Ramos (cell line): Measurements from ENCODE around the gene CENPK.
"Not testable (repeated sequence)": the region's sequence is repeated elsewhere in the genome, so short reads cannot be mapped to it uniquely, and the experiment has no call there.

Source experiments
- in situ Hi-C: fragments of 300-500 bp; cut with MboI; formaldehyde crosslinking; loops from one replicate; pipeline ENCODE4 v1.14.3; 2022; ENCODE audit warnings: low sequenced_read_pairs; ENCODE audit not compliant: unreplicated experiment

CENPK gene, protein sequence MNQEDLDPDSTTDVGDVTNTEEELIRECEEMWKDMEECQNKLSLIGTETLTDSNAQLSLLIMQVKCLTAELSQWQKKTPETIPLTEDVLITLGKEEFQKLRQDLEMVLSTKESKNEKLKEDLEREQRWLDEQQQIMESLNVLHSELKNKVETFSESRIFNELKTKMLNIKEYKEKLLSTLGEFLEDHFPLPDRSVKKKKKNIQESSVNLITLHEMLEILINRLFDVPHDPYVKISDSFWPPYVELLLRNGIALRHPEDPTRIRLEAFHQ

DNA sequence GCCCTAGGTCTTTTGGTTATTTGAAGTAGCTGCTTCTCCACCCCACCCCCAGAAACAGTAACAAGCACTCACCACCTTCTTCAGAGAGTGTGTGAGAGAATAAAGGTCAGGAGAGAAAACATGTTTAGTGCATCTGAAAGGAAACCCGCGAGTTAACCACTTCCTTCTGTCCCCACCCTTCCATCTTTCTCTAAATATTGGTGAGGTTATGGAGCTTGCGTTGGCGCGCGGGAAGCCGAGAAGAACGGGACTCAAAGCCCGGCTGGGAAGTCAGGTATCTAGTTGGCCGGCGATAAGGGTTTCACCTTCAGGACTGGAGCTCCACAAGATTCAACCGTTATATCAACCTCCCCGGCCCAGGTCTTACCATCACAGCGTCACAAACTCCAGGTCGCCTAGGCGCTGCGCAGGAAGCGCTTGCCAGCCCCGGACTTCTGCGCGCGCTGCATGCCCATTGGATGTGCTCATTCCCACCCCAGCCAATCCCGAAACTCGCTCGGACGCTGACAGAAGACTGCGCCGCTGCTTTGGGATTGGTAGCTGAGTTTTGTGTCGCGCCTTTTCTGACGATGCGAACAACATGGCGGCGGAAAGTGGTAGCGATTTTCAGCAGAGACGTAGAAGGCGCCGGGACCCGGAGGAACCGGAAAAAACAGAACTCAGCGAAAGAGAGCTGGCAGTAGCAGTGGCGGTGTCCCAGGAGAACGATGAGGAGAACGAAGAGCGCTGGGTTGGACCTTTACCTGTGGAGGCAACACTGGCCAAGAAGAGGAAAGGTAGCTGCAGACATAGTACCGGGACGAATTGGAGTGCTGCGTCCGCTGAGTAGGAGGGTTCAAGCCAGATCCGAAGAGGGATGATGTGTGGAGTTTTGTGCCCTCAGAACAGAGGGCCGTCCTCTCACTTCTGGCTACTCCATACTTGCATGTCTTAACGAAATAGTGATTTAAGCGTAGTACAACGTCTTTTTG lies at the start of gene CENPK, which contains the start of gene PPWD1:
TSS of gene CENPK (minus strand) at position 438 of the 971 bp plus-strand sequence. CDS start 8,261 bp downstream, outside the sequence.
TSS of gene PPWD1 (plus strand) at position 566 of the 971 bp plus-strand sequence. CDS start at position 581, 15 bp downstream.
- in situ Hi-C loops: no loop called here

DNA sequence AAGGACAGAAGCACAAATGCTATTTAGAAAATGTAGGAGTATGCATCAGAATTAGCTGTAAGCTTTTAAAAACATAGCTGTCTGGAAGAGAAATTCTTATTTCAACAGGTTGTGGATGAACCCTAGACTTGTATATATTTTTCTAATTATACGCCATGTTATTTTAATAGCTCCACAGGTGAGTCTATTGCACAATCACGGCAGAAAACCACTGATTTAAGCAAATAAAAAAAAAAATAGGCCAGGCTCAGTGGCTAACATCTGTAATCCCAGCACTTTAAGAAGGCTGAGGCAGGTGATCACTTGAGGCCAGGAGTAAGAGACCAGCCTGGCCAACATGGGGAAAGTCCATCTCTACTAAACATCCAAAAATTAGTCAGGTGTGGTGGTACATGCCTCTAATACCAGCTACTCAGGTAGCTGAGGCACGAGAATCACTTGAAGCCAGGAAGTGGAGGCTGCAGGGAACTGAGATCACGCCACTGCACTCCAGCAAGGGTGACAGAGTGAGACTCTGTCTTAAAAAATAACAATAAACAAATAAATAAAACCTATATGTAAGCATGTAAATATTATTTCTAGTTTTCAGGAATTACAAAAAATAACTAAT lies 49.4 kb upstream of the CENPK start:
- in situ Hi-C loops: no loop called here

DNA sequence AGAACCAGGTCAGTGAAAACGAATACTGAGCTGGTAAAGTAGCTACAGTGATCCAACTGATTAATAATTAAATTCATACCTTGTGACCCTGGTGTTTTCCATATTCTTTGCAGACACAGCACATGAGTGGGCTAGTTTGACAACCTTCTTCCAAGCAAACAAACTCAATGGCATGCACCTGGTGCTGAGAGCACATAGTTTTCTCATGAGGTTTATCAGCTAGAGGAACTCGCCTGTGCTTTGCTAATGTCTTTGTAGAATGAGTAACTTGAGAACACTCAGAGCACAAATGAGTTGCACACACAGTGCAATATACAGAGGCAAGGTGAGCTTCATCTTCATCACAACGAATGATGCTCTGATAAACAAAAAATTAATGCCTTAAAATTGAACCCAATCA lies 48.6 kb upstream of the CENPK start:
- in situ Hi-C loops: no loop called here

DNA sequence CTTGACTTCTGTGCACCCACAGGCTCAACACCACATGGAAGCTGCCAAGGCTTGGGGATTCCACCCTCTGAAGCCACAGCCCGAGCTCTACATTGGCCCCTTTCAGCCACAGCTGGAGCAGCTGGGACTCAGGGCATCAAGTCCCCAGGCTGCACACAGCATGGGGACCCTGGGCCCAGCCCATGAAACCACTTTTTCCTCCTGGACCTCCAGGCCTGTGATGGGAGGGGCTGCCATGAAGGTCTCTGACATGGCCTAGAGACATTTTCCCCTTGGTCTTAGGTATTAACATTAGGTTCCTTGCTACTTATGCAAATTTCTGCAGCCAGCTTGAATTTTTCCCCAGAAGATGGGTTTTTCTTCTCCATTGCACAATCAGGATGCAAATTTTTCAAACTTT lies 38.8 kb upstream of the CENPK start:
- in situ Hi-C loops: not testable (repeated sequence)

DNA sequence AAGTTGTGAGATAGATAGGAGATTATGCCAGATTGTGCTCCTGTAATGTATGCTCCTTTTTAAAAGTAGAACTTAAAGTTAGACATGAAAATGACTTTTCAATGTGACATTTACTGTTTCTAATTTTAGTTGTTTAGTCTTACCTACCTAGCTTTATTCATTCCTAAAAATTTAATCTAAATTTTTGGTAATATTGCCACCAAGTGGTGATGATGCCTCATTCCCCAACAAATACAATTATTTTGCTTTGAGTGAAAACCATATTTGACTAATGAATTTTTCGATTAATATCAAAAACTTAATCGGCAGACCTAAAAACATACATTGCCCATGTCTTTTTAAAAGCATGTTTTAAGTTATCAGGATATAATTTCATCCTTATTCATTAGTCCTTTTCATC lies 25.7 kb upstream of the CENPK start:
- in situ Hi-C loops: no loop called here

DNA sequence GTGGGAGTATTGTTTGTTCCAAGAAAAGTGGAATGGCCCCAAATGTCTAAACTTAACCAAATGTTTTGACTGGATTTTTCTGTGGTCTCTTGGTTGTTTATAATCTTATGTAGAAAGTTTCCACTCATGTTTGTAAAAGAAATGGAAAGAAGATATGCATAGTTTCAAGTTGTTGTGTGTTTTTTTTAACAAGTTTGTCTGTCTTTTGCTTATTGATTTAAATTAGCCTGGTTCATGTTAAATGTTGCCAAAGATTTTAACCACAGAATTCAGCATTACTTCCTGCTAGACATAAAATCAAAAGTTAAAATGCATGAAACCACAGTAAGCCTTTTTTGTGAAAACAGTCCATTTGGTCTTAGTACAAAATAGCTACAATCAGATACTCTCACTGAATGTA lies 14.2 kb upstream of the CENPK start:
- in situ Hi-C loops: no loop called here

DNA sequence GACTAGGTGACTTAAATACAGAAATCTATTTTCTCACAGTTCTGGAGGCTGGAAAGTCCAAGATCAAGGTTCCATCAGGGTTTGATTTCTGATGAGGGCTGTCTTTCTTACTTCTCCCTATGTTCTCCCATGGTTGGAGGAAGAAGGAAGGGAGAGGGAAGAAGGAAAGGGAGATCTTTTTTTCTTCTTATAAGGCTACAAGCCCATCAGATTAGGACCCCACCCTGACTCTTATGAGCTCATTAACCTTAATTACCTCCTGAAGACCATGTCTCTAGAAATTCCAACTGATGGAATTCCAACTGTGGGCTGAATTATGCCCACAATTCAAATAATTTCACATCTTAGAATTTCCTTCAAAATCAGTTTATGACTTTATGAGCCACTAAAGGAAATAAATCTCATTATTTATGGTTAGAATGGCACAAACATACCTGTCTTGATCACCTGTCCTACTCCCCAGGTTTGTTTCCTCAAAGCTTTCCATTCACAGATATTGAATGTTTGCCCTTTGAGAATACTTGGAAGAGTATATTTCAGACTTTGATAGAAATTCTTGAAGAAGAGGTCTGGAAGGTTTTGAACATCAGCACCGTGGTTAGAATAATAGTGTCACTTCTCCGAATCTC lies 7.7 kb upstream of the CENPK start:
- in situ Hi-C loops: no loop called here

DNA sequence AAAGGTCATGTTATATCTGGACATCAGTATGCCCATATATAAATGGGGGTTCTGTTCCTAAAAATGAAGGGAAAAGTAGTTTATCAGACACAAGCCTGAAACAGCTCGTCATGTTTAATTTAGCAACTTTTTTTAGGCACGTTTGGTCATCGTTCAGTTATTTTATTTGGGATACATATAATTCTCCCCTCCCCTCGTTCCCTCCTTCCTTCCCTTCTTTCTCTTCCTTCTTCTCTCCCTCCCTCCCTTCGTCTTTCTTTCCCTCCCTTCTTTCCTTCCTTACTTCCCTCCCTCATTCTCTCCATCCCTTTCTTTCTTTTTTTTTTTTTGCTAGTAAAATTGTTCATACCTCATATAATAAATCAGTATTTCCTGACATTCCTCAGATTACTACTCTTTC lies 3.5 kb upstream of the CENPK start:
- in situ Hi-C loops: no loop called here

DNA sequence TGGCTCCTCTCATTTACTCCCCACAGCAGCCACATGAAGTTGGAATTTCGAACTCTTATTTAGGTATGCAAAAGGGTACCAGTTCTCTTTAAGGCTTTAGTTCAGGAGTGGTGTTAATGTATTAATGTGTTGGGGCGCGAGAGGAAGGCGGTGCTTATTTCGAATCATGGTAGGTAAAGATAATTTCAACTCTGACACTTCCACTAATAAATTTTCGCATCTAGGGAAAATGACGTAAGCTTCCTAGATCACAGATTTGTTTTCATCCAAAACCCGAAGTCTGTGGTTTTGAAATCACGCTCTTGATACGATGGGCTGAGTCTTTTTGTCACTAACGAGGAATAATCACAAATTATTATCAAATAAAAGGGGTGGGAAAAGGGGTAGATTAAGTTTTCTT lies 809 bp upstream of the CENPK start:
- in situ Hi-C loops: no loop called here

DNA sequence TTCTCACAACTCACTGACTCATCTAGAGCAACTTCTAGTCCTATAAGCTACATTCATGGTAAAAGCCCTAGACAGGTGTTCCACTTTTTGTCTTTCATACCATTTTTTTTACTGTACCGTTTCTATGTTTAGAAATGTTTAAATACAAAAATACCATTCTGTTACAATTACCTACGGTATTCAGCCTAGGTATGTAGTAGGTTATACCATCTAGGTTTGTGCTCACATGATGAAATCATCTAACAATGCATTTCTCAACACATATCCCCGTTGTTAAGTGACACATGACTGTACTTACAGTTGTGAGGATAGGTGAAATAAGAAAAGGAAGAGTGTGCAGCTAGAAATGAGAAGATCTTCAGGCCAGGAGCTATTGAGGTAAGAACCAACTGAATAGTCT lies 6.2 kb downstream of the CENPK start:
- in situ Hi-C loops: no loop called here

DNA sequence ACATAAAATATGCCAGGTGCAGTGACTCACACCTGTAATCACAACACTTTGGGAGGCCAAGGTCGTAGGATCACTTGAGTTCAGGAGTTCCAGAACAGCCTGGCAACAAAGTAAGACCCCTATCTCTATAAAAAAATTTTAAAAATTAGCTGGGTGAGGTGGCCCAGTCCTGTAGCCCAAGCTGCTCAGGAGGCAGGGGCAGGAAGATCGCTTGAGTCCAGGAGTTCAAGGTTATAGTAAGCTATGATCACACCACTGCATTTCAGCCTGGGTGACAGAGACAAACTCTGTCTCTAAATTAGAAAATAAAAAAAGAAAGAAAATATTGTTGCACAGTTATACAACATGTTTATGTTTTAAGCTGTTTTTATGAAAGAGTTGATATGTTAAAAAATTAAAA lies 6.8 kb downstream of the CENPK start:
- in situ Hi-C loops: no loop called here

DNA sequence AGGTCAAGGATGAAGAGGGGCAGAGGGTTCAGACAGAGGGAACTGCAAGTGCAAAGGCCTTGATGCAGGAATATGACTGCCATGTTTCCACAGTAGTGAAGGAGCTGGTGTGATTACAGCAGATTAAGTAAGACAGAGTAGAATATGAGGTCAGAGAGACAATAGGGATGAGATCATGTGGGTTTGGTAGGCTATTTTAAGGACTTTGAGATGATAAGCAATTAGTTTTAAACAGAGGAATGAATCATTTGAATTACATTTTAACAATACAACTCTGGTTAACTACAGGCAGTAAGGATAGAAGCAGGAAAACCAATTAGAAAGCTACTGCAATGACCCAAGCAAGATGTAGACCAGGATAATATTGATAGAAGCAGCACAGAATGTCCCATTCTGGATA lies 7.7 kb downstream of the CENPK start:
- in situ Hi-C loops: no loop called here

DNA sequence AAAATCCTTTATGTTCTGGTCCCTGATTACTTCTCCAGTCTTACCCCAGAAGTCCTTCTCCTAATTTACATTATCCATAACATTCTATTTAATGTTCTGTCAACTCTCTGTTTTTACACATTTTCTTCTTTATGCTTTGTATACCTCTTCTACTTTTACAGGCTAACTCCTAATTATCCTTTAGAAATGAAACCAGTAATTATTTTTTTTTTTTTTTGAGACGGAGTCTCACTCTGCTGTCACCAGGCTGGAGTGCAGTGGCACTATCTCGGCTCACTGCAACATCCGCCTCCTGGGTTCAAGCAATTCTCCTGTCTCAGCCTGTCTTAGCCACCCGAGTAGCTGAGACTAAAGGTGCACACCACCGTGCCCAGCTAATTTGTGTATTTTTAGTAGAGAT lies 9.0 kb downstream of the CENPK start:
- in situ Hi-C loops: no loop called here

DNA sequence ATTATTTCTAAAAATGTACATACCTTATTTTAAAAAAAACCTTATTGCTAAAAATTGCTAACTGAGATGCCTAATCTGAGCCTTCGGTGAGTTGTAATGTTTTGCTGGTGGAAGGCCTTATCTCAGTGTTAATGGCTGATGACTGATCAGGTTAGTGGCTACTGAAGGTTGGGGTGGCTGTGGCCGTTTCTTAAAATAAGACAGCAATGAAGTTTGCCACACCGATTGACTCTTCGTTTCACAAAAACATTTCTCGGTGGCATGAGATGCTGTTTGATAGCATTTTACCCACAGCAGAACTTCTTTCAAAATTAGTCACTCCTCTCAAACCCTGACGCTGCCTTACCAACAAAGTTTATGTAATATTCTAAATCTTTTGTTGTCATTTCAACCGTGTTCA lies 14.7 kb downstream of the CENPK start:
- in situ Hi-C loops: no loop called here

DNA sequence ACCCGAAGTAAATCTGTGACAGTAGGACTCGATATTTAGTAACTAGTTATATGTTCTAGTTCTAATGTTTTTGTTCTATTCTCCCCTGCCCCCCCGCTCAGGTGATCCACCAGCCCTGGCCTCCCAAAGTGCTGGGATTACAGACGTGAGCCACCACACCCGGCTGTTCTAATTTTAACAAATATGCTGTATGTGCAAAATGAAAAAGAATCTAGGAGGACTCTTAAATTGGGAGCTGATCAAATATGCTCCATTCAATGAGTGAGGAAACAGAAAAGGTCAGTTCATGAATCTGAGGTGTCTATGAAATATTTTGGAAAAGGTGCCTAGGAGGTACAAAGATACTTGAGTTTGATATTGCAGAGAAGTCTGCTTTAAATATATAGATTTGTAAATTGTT lies 16.8 kb downstream of the CENPK start:
- in situ Hi-C loops: no loop called here

DNA sequence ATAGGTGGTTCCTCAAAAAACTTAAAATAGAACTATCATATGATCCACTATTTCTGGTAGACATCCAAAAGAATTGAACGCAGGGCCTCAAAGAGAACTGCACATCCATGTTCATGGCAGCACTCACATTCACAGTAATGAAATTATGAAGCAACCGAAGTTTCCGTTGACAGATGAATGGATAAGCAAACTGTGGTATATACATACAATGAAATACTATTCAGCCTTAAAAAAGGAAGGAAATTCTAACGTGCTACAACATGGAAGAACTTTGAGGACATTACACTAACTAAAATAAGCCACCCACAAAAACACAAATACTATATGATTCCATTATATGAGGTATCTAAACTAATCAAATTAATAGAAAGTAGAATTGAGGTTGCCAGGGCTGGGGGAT lies 18.5 kb downstream of the CENPK start:
- in situ Hi-C loops: no loop called here

DNA sequence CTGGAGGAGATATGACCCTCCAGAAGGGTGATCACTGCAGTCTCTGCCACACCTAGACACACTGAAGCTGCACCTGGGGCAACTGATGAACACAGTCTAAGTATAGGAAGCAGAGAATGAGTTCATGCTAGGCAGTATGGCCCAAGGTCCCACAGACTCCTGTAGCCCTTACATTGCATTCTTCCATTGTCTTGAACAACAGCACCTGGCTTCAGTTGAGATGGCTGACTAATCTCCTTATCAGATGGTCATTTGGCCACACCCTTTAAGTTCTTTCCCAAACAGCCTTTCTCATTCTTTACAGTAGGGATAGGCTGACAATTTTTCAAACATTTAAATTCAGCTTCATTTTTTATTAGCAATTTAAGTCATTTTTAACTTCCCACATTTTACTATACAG lies 23.1 kb downstream of the CENPK start:
- in situ Hi-C loops: no loop called here

DNA sequence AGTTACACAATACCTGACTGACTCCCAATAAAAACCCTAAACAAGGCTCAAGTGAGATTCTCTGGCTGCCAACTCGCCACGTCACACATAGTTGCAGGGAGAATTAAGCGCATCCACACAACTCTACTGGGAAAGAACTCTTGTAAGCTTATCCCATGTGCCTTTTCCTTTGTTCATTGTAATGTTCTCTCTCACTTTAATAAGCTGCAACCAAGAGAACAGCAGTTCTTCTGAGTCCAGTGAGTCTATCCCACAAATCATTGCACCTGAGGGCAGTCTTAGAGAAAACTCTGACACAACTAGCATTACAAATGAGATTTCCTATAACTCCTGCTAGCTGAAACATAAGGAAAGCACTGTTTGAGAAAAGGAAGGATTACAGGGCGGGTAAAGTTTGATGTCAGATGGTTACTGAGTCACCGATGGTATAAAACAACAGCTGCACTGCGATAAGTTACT lies 27.4 kb downstream of the CENPK start:
- in situ Hi-C loops: no loop called here

DNA sequence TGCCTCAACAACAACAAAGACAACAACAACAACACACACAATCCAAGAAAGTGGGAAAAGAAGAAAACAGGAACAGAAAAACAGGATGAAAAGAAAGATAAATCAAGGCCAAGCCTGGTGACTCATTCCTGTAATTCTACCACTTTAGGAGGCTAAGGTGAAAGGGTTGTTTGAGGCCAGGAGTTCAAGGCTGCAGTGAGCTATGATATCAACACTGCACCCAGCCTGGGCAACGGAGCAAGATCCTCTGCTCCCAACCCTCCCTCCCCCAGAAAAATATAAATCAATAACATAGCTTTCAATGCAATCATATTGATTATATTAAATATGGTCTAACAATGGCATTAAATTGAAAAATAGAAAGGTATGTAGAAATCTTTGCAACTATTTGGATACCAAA lies 32.1 kb downstream of the CENPK start:
- in situ Hi-C loops: no loop called here

DNA sequence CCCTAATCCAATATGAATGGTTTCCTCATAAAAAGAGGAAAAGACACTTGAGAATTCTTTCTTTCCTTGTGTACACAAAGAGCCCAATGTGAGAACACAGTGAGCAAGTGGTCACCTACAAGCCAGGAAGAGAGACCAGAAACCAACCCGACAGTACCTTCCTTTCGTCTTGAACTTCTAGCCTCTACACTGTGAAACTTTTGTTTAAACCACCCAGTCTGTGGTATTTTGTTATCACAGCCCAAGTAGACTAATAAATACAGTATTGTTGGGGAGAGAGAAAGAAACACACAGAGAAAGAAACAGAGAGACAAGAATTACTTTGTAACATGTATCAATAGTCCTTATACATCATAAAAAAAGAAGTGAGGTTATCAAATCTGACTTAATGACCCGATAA lies 37.2 kb downstream of the CENPK start:
- in situ Hi-C loops: no loop called here
